ENCODE data around the gene ENKD1. TPM values are rescaled to one million over a fixed set of nuclear protein-coding genes. Genes with fewer than 3 reads are reported as not detected.

Gene ENKD1
- total and polyA plus RNA-seq, 5 donors from 2014 or later = 0.65 to 2.9 (median 1.9) TPM

- DNase-seq (peak; percentile 95 to 98 (median 95)), ATAC-seq (ENCODE audit: low read depth in 2 of 2) (peak; percentile 85 to 86)
- H3K27ac Mint-ChIP-seq = peak within 1 kb of the TSS; percentile 90 to 98 (median 97)
- Histone ChIP-seq H3K9me3 (ENCODE audit: control insufficient read depth in 2 of 2, low read length in 2 of 2) (no peaks in the 10 kb centered on the region), H3K4me3 (ENCODE audit: low read depth, low read length) (peak within 1 kb of the TSS; percentile 94), H3K36me3 (ENCODE audit: control insufficient read depth, insufficient read depth, low read length) (peaks cover 11% of the 10 kb centered on the region), H3K27ac (ENCODE audit: insufficient read depth, low read length, poor library complexity, severe bottlenecking) (peak within 1 kb of the TSS; percentile 98), H3K4me1 (ENCODE audit: control insufficient read depth, insufficient read depth, low read length, poor library complexity, severe bottlenecking) (peaks cover 32% of the 10 kb centered on the region), H3K27me3 (ENCODE audit: control insufficient read depth, insufficient read depth, low read length) (no peaks in the 10 kb centered on the region)
- H3K4me3 Mint-ChIP-seq = peak within 1 kb of the TSS; percentile 95 to 100 (median 96)
- H3K36me3 Mint-ChIP-seq = peaks cover 4% of the 10 kb centered on the region
- H3K27me3 Mint-ChIP-seq = peaks cover 4% of the 10 kb centered on the region
- no peaks in the 10 kb centered on the region for H3K9me3 Mint-ChIP-seq
- H3K4me1 Mint-ChIP-seq = peaks cover 0 to 45% (median 20%) of the 10 kb centered on the region in 4 donors
These were observed 6.0 kb downstream of the ENKD1 start, which contains the start of gene PARD6A for GRCh38 chr16:67660564-67661028. PARD6A (plus strand) TSS chr16:67660960; CDS start chr16:67661039, 79 bp downstream.

DNA sequence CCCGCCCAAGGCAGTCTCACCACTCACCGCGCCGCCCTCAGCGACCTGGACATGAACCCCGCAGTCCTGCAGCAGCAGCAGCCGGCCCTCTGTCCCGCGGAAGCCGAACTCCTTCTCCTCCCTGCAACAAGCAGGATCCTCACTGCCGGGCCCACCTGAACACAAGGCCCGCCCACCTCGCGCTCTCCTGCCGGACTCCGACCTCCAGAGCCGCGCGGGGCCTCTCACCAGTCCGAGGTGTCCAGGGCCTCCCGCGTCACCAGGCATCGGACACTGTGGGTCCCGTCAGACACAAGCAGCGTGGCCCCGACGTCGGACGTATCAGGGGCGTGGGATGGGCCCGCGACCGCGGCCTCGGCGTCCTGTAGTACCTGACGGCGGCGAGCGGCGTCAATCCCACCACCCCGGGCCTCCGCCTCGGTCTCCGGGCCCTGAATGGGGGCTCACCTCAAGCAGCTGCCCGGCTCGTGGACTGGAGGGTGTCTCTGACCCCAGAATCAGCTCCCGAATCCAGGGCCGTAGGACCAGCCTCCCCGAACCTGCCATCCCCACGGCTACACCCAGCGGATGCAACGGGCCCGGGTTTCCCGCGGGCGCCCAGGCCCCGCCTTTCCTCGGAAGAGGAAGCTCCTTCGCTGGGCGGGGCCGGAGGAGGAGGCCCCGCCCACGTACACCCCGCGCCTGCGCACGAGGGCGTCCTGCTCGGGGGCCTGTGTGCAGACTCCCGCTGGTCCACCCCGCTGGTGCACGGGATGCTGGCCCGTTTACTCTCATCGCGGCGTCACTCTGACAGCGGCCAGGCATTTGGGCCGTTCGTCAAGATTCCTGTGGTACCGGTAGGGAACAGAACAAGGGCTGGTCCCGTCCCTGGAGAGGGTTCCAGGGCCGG, 6.6 kb downstream of the ENKD1 start, which contains the start of gene ACD:
Gene ACD (minus strand): TSS at position 586 of the 889 bp plus-strand sequence. CDS start 40 bp downstream, at position 546.
- Mint-ChIP-seq H3K4me3 (peak within 1 kb of the TSS; percentile 95 to 100 (median 96)), H3K36me3 (peaks cover 7% of the 10 kb centered on the region)
- peak; percentile 64 to 66 for ATAC-seq (ENCODE audit: low read depth in 2 of 2)

GRCh38 chr16:67658849-67659674, 7.5 kb downstream of the ENKD1 start:
- Histone ChIP-seq H3K4me1 (ENCODE audit: control insufficient read depth, insufficient read depth, low read length, poor library complexity, severe bottlenecking) (peaks cover 32% of the 10 kb centered on the region), H3K27ac (ENCODE audit: insufficient read depth, low read length, poor library complexity, severe bottlenecking) (peak overlapping the region; percentile 98), H3K9me3 (ENCODE audit: control insufficient read depth in 2 of 2, low read length in 2 of 2) (no peaks in the 10 kb centered on the region), H3K36me3 (ENCODE audit: control insufficient read depth, insufficient read depth, low read length) (peaks cover 26% of the 10 kb centered on the region), H3K4me3 (ENCODE audit: low read depth, low read length) (peak overlapping the region; percentile 27), H3K27me3 (ENCODE audit: control insufficient read depth, insufficient read depth, low read length) (no peaks in the 10 kb centered on the region)
- ATAC-seq (ENCODE audit: low read depth in 2 of 2) (no peak), DNase-seq (no peak)
- H3K36me3 Mint-ChIP-seq = peaks cover 7% of the 10 kb centered on the region
- H3K4me3 Mint-ChIP-seq = peak overlapping the region; percentile 95 to 100 (median 96)
- peaks cover 4% of the 10 kb centered on the region for H3K27me3 Mint-ChIP-seq
- H3K4me1 Mint-ChIP-seq = peaks cover 0 to 37% (median 14%) of the 10 kb centered on the region in 4 donors
- no peaks in the 10 kb centered on the region for H3K9me3 Mint-ChIP-seq
- H3K27ac Mint-ChIP-seq = peak overlapping the region in 2 of 3 donors; percentile 76 to 97

More for the DNA sequence above, 6.6 kb downstream of the ENKD1 start, which contains the start of gene ACD:
- peaks cover 18% of the 10 kb centered on the region for H3K36me3 ChIP-seq (ENCODE audit: control insufficient read depth, insufficient read depth, low read length)
- no peaks in the 10 kb centered on the region for H3K27me3 ChIP-seq (ENCODE audit: control insufficient read depth, insufficient read depth, low read length)
- peaks cover 0 to 43% (median 20%) of the 10 kb centered on the region in 4 donors for H3K4me1 Mint-ChIP-seq
- peak within 1 kb of the TSS; percentile 98 for H3K27ac ChIP-seq (ENCODE audit: insufficient read depth, low read length, poor library complexity, severe bottlenecking)
- H3K9me3 ChIP-seq (ENCODE audit: control insufficient read depth in 2 of 2, low read length in 2 of 2) = no peaks in the 10 kb centered on the region
- H3K27me3 Mint-ChIP-seq = peaks cover 4% of the 10 kb centered on the region
- DNase-seq = peak; percentile 89 to 94 (median 93)
- peak within 1 kb of the TSS; percentile 90 to 98 (median 97) for H3K27ac Mint-ChIP-seq
- peaks cover 32% of the 10 kb centered on the region for H3K4me1 ChIP-seq (ENCODE audit: control insufficient read depth, insufficient read depth, low read length, poor library complexity, severe bottlenecking)
- H3K9me3 Mint-ChIP-seq = no peaks in the 10 kb centered on the region
- H3K4me3 ChIP-seq (ENCODE audit: low read depth, low read length) = peak within 1 kb of the TSS; percentile 94

DNA sequence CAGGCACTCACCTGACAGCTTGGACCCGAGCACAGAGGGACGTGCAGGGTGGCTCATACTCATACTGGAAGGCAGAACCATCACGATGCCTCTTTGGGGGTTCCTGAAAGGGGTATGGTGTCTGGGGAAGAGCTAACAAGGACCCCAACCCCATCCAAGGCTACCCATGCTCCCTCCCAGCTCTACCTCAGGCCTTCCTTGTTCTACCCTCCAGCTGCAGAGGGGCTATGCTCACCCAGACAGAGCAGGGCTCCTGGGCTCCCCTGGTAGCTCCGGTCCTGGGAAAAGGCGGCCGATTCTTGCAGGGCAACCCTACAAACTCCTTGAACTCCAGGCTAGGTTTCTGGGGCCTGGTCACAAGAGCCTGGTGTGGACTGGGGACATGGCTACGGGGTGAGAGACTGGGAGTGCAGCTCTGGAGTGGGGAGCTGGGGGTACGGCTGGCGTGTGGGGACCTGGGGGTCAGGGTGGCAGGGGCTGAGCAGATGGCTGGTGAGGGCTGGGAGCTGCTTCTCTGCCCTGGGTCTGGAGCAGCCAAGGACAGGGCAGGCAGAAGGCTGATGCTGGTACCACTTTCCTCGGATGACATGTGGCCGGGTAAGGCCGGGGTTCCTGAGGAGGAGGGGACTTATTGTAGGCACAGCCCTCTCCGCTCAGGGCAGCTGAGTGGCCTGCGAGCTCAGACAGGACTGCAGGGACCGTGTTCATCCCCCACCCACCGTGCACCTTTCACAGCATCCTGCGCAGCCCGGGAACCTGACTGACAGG, 8.6 kb downstream of the ENKD1 start:
- peaks cover 32% of the 10 kb centered on the region for H3K4me1 ChIP-seq (ENCODE audit: control insufficient read depth, insufficient read depth, low read length, poor library complexity, severe bottlenecking)
- Mint-ChIP-seq H3K27ac (peak overlapping the region in 1 of 3 donors; percentile 26), H3K9me3 (no peaks in the 10 kb centered on the region), H3K36me3 (peaks cover 7% of the 10 kb centered on the region), H3K27me3 (peaks cover 4% of the 10 kb centered on the region), H3K4me3 (peak overlapping the region; percentile 12 to 100 (median 96)), H3K4me1 (peaks cover 0 to 35% (median 14%) of the 10 kb centered on the region in 4 donors)
- DNase-seq = no peak
- peaks cover 26% of the 10 kb centered on the region for H3K36me3 ChIP-seq (ENCODE audit: control insufficient read depth, insufficient read depth, low read length)
- no peaks in the 10 kb centered on the region for H3K9me3 ChIP-seq (ENCODE audit: control insufficient read depth in 2 of 2, low read length in 2 of 2)
- H3K4me3 ChIP-seq (ENCODE audit: low read depth, low read length) = no peak overlapping the region
- ATAC-seq (ENCODE audit: low read depth in 2 of 2) = no peak
- H3K27ac ChIP-seq (ENCODE audit: insufficient read depth, low read length, poor library complexity, severe bottlenecking) = no peak overlapping the region
- H3K27me3 ChIP-seq (ENCODE audit: control insufficient read depth, insufficient read depth, low read length) = no peaks in the 10 kb centered on the region

DNA sequence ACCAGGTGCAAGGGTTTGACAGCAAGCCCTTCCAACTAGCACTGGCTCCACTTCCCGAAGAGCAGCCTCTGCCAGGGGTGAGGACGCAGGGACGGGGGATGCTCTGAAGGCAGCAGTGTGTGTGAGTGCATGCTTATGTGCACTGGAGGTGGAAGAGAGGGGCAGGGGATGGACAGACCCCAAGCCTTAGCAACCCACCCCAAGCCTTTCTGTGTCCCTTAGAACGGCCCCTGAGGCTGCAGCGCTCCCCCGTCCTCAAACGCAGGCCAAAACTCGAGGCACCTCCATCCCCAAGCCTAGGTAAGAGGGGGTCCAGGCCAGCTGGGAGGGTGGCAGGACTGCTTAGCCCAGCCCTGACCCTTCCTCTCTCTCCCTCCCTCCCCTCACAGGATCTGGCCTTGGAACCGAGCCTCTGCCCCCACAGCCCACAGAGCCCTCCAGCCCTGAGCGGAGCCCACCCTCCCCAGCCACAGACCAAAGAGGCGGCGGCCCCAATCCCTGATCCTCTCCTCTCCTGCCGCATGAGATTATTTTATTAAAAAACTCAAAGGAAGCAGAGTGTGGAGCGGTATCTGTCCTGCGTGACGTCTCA, 9.4 kb downstream of the ENKD1 start:
- Histone ChIP-seq H3K4me1 (ENCODE audit: control insufficient read depth, insufficient read depth, low read length, poor library complexity, severe bottlenecking) (peaks cover 30% of the 10 kb centered on the region), H3K4me3 (ENCODE audit: low read depth, low read length) (no peak overlapping the region), H3K27ac (ENCODE audit: insufficient read depth, low read length, poor library complexity, severe bottlenecking) (no peak overlapping the region), H3K27me3 (ENCODE audit: control insufficient read depth, insufficient read depth, low read length) (no peaks in the 10 kb centered on the region), H3K9me3 (ENCODE audit: control insufficient read depth in 2 of 2, low read length in 2 of 2) (no peaks in the 10 kb centered on the region), H3K36me3 (ENCODE audit: control insufficient read depth, insufficient read depth, low read length) (peaks cover 29% of the 10 kb centered on the region)
- H3K27me3 Mint-ChIP-seq = peaks cover 4% of the 10 kb centered on the region
- peaks cover 9% of the 10 kb centered on the region for H3K36me3 Mint-ChIP-seq
- DNase-seq (no peak), ATAC-seq (ENCODE audit: low read depth in 2 of 2) (no peak)
- no peaks in the 10 kb centered on the region for H3K9me3 Mint-ChIP-seq
- peaks cover 0 to 37% (median 14%) of the 10 kb centered on the region in 4 donors for H3K4me1 Mint-ChIP-seq
- H3K27ac Mint-ChIP-seq = no peak overlapping the region
- H3K4me3 Mint-ChIP-seq = peak overlapping the region in 3 of 4 donors; percentile 26 to 77 (median 41)

- Histone ChIP-seq H3K4me1 (ENCODE audit: control insufficient read depth, insufficient read depth, low read length, poor library complexity, severe bottlenecking) (peaks cover 24% of the 10 kb centered on the region), H3K9me3 (ENCODE audit: control insufficient read depth in 2 of 2, low read length in 2 of 2) (no peaks in the 10 kb centered on the region), H3K4me3 (ENCODE audit: low read depth, low read length) (no peak overlapping the region), H3K27ac (ENCODE audit: insufficient read depth, low read length, poor library complexity, severe bottlenecking) (no peak overlapping the region), H3K36me3 (ENCODE audit: control insufficient read depth, insufficient read depth, low read length) (peaks cover 36% of the 10 kb centered on the region), H3K27me3 (ENCODE audit: control insufficient read depth, insufficient read depth, low read length) (no peaks in the 10 kb centered on the region)
- H3K36me3 Mint-ChIP-seq = peaks cover 15% of the 10 kb centered on the region
- peaks cover 4% of the 10 kb centered on the region for H3K27me3 Mint-ChIP-seq
- H3K27ac Mint-ChIP-seq = no peak overlapping the region
- H3K9me3 Mint-ChIP-seq = no peaks in the 10 kb centered on the region
- ATAC-seq (ENCODE audit: low read depth in 2 of 2) (no peak), DNase-seq (no peak)
- H3K4me1 Mint-ChIP-seq = peaks cover 0 to 37% (median 13%) of the 10 kb centered on the region in 4 donors
- H3K4me3 Mint-ChIP-seq = peak overlapping the region in 2 of 4 donors; percentile 19 to 72
These were observed 10.1 kb downstream of the ENKD1 start for GRCh38 chr16:67656344-67657016.

All from CD4-positive, CD25-positive, alpha-beta regulatory T cell (primary cell).